NT2/D1 (cell line): ENCODE results near the gene SPOCK1.

ENCODE experiments used
- YY1 ChIP-seq: IDR thresholded peaks from 2 replicates; pipeline ENCODE4 v1.6.1; 2011; ENCODE audit not compliant: insufficient read length, insufficient read depth
- ZNF274 ChIP-seq: IDR thresholded peaks from 2 replicates; pipeline ENCODE4 v1.6.1; 2011; ENCODE audit warnings: mild to moderate bottlenecking, low read depth, low read length

- TF ChIP-seq YY1 (no peak), ZNF274 (no peak)
Observed at GRCh38 chr5:137263371-137264005, 235.6 kb downstream of the SPOCK1 start.
